Fibroblast of skin of left quadriceps (primary cell): ENCODE results near the gene SNUPN.

Experiments used
- DNase-seq, 2 experiments: peaks; one replicate each; pipeline ENCODE4 v3.0.0-alpha.2; 2013; ENCODE audit warnings: low read depth in 2 of 2

SNUPN gene

DNA sequence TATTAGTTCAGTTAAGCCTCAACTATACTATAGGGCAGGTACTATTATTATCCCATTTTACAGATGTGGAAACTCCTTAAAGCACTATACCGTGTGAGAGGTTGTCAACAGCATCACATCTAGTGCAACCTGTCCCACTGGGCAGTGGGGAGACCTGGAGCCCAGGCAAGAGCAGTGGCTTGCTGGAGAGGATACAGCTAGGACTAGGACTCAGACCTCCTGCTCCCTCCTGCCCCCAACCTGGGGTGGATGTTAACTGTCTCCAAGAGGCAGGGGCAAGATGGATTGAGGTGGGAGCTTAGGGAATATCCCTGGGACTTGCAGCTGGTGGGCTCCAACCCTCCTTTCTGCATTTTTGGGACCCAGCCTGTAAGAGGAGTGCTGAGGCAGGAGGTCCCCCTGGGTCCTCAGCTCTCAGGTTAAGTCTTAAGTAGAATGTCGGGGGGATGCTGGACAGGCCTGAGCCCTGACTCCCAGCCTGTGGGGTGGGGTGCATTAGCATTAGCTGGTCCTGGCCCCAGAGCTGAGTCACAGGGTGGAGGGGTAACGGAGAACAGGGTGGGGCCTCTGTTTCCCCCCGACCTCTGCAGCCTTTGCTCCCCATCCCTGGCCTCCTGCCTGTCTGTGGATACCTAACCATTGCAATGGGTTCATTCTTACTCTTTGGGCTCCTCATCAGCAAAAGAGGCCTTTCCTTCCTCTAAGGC lies 28.8 kb upstream of the SNUPN start:
- no peak for DNase-seq

DNA sequence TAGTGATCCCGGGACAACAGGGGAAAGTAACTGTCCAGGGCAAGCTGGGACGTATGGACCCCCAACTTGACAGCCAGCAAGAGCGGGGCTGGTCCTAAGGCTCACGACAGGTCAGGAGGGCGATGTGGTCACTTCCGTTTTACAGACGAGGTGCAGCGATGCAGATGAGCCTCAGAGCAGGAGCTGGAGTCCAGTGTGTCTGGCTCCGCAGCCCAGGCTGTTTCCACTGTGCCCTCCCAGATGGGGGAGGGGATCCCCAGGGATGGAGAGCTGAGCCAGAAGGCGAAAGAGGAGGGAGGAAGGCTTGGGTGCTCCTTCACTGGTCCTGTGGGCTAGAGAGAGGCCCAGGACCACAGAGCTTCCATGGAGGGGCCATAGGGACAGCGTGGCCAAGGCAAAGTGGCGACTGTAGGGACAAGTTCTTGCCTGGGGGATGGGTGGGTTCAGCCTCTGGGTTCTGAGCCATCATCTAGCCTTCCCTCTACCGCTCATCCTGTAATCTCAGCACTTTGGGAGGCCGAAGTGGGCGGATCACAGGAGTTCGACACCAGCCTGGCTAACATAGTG lies 27.9 kb upstream of the SNUPN start:
- no peak for DNase-seq

DNA sequence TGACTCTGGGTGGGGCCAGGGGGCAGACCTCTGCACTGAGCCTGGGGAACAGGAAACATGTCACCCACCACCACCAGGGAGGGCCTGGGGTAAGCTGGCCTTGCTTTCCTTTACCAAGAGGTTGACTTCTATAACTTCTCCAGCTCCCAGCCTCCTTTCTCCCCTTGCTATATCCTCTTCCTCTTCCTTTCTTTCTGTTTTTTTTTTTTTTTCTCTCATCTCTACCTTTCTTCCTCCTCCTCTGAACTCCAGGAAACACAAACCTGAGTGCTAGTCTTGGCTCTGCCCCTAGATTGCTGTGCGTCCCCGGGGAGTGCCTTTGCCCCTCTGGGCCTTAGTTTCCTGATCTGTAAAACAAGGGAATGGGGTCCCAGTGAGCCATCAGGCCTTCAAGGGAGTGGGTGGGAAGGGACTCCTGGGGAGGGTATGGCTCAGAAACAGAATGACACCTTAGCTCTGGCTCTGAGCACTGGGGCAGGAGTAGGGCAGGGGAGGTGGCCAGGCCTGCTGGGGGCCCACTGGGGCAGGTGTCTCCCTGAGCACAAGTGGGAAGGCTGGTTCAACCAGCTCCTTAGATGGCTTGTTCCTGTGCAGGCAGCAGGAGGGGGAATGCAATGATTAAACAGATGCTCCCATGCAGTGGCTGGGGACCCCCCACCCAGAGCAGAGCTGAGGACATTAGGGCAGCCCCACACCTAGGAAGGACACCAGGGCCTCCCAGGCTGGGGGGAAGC lies 26.5 kb upstream of the SNUPN start:
- no peak for DNase-seq

DNA sequence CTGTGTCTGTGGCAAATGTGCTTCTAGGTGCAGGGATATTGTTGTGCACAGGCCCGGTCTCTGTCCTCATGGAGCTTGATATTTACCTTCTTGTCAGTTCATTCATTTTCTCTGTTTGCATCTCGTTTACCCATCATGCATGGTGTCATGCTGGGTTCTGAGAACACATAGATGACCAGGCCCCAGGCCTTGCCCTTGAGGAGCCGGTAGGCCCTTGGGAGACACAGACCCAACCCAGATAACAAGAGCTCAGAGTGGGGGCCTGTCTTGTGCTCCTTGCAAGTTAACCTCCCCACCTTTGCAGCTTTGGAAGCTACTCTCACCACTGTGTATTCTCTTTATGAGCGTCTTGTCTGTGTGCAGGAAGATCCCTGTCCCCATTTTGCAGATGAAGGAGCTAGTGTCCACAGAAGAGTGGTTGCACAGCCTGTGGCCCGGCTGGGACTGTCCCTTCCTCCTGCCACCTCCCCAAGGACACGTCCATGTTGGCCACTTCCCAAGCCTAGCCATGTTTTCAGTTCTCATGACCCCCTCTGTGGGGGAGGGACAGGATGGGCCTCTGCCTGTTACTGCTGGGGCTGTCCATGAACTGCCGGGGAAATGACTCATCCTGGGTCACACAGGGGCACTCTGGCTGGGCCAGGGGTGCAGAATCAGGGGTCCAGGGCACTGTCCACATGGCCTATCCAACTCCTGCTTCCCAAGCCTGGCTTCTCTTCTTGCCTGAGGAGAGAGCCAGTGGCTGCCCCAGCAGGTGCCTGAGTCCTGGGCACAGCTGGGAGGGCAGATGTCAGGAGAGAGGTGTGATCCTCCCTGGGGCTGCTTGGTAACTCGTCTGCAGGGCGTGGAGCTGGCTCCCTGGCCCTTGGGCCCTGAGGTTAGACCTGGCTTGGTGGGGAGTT lies 25.6 kb upstream of the SNUPN start:
- no peak for DNase-seq

DNA sequence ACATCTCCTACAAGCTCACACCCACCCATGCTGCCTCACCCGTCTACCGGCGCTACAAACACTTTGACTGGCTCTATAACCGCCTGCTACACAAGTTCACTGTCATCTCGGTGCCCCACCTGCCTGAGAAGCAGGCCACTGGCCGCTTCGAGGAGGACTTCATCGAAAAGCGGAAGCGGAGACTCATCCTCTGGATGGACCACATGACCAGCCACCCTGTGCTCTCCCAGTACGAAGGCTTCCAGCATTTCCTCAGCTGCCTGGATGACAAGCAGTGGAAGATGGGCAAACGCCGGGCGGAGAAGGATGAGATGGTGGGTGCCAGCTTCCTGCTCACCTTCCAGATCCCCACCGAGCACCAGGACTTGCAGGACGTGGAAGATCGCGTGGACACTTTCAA lies 24.3 kb upstream of the SNUPN start:
- no peak for DNase-seq

DNA sequence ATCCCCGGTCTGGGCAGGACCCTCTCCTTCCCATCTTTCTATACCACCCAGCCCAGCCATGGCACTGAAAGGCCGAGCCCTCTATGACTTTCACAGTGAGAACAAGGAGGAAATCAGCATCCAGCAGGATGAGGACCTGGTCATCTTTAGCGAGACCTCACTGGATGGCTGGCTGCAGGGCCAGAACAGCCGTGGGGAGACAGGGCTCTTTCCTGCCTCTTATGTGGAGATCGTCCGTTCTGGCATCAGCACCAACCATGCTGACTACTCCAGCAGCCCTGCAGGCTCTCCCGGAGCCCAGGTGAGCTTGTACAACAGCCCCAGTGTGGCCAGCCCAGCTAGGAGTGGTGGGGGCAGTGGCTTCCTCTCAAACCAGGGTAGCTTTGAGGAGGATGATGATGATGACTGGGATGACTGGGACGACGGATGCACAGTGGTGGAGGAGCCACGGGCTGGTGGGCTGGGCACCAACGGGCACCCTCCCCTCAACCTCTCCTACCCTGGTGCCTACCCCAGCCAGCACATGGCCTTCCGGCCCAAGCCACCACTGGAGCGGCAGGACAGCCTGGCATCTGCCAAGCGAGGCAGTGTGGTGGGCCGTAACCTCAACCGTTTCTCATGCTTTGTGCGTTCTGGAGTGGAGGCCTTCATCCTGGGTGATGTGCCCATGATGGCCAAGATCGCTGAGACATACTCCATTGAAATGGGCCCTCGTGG lies 23.7 kb upstream of the SNUPN start:
- DNase-seq = no peak

DNA sequence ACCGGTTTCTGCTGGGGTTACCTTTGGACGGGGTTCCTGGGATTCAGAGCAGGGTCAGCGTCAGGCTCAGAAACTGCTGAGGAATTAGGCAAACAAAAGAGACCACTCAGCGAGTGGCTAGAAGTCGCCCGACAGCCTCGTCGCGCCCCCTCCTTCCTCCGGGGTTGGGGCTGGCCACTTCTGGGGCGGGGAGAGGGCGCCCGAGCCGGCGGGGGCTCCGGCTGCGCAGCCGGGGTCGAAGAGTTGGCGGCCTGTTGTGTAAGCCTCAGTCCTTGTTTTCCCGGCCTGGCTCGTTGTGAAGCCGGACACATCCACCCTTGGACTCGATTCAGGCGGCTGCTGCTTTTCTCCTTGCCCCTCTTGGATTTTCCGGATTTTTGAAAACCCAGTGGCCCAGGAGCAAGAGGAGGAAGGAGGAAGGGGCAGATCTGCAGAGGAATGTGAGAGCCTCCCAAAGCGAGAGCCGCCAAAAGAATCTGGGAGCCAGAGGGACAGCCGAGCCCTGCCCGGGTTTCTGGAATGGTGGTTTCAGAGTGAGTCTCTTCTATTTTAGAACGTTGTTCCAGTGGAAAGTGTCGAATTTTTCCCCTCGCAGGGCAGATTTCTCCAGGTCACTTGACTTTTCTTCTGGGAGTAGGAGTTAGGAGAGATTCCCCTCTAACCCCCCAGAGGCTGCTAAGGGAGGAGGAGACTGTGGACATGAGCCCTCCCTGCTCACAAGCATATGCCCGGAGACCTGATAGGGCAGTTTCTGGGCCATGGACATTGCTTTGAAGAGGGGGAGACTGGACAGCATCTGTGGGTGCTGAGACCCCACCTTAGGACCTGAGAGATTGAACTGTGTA lies 22.9 kb upstream of the SNUPN start:
- DNase-seq = no peak

DNA sequence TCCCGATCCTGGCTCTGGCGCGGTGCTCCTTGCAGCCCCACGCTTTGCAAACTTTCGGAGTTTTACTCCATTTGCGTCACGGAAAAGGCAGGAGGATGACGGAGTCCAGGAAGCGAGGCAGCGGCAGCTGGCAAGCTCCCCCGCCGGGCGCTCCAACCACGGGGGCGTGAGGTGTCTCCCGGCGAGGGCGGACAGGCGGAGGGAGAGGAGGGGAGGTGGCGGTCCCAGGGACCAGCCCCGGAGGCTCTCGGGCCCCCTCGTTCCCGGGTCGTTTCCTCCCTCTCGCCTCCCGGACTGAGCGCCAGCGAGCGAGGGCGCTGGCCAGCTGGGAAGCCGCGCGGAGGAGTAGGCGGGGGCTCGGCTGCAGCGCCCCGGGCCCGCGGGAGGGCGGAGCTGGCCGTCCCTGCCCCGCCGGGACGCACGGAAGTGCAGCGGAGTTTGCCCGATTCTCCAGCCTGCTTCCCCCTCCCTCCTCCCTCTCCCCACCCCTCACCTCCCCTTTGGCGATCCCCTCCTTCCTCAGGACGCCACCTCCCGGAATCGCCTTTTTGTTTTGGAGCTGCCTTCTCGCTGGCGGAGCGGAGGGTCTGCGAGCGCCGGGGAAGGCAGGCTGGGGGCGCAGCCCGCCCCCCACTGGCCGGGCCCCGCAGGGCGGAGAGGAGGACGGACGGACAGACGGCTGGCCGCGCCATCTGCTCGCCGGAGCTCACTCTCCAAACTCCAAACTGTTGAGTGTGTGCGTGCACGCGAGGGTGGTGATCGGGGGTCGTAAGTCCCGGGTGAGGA lies 22.0 kb upstream of the SNUPN start, which contains the start of gene SNX33:
Gene SNX33 (plus strand): TSS at position 543 of the 786 bp plus-strand sequence. CDS start 1,191 bp downstream, outside the sequence.
- peak; percentile 57 to 59 for DNase-seq

DNA sequence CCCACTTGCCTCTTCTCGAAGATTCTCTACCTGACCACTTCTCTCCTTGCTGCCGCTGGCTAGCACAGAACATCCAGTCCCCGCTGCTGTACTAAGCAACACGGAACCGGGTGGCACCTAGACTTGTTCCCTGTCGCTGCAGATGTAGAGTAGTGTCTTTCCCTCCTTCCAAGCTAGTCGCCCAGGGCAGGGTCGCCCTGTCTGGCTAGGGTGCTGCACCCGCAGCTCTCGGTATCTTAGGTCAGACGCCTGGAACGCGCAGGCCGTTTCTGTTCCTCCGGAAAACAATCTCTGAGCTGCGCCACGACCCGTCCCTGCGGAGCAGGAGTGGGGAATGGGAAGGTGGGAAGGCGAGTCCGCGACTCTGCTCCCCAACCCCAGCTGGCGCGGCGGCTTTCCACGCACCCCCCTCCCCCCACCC lies 21.4 kb upstream of the SNUPN start:
- no peak for DNase-seq

DNA sequence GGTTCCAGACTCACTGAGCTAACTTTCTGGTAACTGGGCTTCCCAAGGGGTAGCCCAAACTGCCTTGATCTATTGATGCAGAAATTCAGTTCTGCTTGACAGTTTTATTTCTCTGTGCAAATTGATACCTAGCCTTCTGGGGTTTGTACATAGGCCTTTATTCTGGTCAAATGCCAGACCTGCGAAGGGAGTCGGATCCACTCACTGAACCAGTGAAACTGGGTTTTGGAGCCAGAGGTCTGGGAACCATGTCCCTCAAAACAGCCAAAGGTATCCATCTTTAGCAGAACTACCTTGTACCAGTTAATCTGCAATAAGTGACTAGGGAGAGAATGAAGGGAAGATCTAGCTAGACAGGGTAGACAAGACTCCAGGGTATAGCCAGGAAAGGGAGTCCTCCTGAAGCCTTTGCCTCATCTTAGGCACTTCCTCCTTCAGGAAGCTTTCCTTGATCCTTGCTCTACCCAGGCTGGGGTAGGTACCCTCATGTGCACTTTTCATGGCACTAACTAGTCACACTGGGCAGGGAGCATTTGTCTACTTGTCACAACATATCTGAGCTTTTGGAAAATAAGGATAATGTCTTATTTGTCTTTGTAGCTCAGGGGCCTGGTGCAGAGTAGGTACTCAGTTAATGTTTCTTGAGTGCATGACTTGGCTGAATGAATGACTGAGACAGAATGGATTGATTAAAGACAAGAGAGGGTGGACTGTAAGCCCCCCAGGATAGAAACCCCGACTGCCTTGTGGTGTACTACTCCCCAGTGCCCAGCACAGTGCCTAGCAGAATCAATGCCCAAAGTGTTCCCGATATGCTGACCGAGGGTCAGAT lies 20.8 kb upstream of the SNUPN start:
- DNase-seq = no peak

DNA sequence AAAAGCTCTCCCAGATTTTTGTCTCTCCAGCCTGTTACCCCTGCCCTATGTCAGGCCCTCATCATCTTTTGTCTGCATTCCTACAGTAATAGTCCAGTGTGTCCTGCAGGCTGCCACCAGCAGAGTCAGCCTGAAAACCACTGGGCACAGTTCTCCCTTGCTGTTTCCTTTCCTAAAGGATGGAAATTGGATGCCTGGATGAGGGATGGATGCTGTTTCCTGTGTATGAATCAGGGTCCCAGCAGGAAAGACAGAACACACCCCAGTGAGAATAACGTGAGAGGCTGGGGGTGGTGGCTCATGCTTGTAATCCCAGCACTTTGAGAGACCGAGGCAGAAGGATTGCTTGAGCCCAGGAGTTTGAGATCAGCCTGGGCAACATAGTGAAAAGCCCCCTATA lies 18.9 kb upstream of the SNUPN start:
- no peak for DNase-seq

DNA sequence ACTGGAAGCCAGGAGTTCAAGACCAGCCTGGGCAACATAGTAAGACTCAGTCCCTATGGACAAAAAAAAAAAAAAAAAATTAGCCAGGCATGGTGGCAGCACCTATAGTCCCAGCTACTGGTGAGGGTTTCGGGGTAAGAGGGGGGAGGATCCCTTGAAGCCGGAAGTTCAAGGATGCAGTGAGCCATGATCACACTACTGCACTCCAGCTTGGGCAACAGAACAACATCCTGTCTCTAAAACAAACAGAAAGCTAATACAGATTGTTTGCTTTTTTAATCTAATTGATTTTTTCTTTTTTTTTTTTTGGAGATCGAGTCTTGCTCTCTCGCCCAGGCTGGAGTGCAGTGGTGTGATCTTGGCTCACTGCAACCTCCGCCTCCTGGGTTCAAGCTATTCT lies 16.1 kb upstream of the SNUPN start:
- no peak for DNase-seq

DNA sequence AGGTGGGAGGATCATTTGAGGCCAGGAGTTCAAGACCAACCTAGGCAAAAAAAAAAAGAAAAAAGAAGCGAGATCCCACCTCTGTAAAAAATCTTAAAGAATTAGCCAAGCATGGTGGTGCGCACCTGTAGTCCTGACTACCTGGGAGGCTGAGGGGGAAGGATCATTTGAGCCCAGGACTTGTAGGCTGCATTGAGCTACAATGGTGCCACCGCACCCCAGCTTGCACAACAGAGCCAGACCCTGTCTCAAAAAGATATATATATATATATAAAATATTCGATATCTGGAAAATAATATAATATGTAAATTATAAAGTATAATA lies 15.6 kb upstream of the SNUPN start:
- no peak for DNase-seq

DNA sequence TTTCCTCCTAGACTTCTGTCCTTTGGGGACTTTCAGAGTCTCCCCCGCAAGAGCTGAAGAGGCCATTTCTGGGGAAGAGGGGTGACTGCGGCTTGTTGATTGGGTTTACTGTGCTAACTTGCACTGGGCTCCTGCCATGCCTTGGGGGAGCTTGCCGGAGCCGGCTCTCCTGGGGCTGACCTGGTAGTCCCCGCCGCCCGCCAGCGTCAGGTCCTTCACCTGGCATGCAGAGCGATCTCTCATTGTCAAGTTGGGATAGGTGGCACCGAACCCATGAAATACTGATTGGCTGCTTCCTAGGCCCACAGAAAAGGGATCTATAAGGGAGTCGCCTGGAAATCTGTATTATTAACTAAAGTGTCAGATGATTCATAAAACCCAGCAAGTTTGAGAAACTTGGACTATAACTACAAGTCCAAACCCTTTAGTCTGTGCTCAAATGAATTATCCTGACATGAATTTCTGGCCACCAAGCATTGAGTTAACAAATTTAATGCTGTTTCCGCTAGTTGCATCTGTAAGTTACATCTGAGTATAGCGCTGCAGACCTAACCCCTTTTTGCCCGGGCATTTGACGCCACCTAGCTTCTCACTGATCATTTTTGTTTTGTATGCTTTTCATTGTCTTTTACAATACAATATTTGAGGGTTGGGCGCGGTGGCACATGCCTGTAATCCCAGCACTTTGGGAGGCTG lies 15.1 kb upstream of the SNUPN start:
- DNase-seq = no peak

DNA sequence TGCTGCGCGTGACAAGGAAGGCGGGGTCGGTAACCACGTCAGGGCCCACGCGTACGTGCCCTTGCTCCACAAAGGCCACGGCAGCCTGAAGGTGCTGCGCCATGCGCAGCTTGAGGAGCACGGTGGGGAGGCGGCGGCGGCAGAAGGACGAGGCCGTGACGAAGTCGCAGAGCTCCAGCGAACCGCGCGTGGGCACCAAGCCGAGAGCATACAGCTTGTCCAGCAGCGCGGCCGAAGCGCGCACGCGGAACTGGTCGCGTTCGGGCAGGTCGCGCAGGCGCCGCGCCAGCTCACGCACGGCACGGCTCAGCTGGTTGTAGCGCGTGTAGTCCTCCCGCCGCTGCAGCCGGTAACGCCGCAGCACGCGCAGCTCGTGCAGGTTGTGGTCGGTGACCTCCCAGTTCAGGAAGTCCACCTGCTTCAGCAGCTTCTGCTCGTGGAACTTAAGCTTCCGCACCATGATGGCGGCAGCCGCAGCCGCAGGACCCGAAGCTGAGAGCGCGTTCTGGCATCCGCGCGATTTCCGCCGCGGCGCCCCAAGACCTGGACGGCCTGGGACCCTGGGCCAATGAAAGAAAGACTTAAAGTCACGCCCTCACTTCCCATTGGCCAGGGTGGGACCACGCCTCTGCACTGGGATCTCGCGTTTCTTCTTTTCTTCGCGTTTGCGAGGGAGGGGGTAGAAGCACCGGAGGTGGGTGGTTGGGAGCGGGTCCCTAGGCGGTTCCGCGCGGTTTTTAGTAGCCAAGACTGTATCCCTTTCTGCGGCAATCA lies 14.4 kb upstream of the SNUPN start, which contains the start of gene IMP3:
Gene IMP3 (minus strand): TSS at position 516 of the 774 bp plus-strand sequence. CDS start 56 bp downstream, at position 460.
- DNase-seq = peak; percentile 91 to 94

DNA sequence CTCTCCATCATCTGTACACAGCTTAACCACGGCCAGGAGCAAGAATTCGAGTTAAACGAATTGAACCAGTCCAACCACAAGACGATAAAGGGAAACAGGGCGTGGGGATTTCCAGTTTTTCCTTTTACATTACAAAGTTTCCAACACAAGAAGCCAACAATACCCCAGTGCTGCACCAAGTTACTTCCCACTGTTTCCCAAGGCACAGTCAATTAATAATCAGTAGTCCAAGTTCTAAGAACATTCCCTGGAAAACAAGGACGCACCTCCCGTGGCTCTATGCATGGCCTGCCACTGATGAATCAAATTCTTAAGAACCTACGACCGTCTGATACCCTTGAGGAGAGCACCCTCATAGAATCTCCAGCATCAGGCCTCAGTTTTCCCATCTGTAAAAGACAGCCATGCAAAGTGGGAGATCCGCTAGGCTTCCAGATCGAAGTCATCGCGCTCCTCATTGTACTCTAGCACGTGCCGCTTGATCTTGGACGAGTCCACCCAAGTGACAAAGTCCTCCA lies 13.7 kb upstream of the SNUPN start:
- DNase-seq = no peak
